HG03196 (cell line): ENCODE results near the gene TMC2.

Source experiments
- ATAC-seq: cut with Tn5 transposase; IDR thresholded peaks from one replicate; pipeline ENCODE4 v1.9.1; 2021; ENCODE audit not compliant: unreplicated experiment

TMC2 gene

GRCh38 chr20:2619337-2619736 lies 83.0 kb downstream of the TMC2 start:
- ATAC-seq = no peak

GRCh38 chr20:2619961-2620595 lies 83.7 kb downstream of the TMC2 start:
- no peak for ATAC-seq

- no peak for ATAC-seq
These were observed 87.8 kb downstream of the TMC2 start for GRCh38 chr20:2624190-2624589.

GRCh38 chr20:2625062-2625461 lies 88.7 kb downstream of the TMC2 start:
- ATAC-seq = no peak

GRCh38 chr20:2626853-2627541 lies 90.6 kb downstream of the TMC2 start:
- no peak for ATAC-seq

- ATAC-seq = no peak
These were observed 94.9 kb downstream of the TMC2 start for GRCh38 chr20:2631228-2631627.

GRCh38 chr20:2633381-2633780 lies 97.0 kb downstream of the TMC2 start:
- no peak for ATAC-seq

- no peak for ATAC-seq
These were observed 100.9 kb downstream of the TMC2 start for GRCh38 chr20:2637246-2637645.

GRCh38 chr20:2640260-2640659 lies 103.9 kb downstream of the TMC2 start:
- no peak for ATAC-seq

GRCh38 chr20:2640899-2641298 lies 104.5 kb downstream of the TMC2 start:
- ATAC-seq = no peak

- no peak for ATAC-seq
These were observed 107.3 kb downstream of the TMC2 start for GRCh38 chr20:2643708-2644107.

GRCh38 chr20:2651772-2652723 lies 115.7 kb downstream of the TMC2 start, which contains the start of gene NOP56:
Gene NOP56 (plus strand): TSS chr20:2652632. CDS start chr20:2652661, 29 bp downstream.
- ATAC-seq = peak; percentile 83

- peak; percentile 48 for ATAC-seq
These were observed 116.6 kb downstream of the TMC2 start for GRCh38 chr20:2652724-2653555.

GRCh38 chr20:2653556-2654383 lies 117.4 kb downstream of the TMC2 start:
- ATAC-seq = no peak

- no peak for ATAC-seq
These were observed 118.0 kb downstream of the TMC2 start for GRCh38 chr20:2654384-2654822.

GRCh38 chr20:2654831-2655230 lies 118.5 kb downstream of the TMC2 start:
- no peak for ATAC-seq

- ATAC-seq = no peak
These were observed 119.2 kb downstream of the TMC2 start for GRCh38 chr20:2655331-2656116.

GRCh38 chr20:2656471-2657117 lies 120.2 kb downstream of the TMC2 start:
- ATAC-seq = no peak
